PC-3 (cell line): ENCODE results near the gene FOXK1. TPM values are rescaled to one million over a fixed set of nuclear protein-coding genes. Genes with fewer than 3 reads are reported as not detected.

Source experiments
- ATAC-seq: fragments of 200-7000 bp; cut with Tn5 transposase; 2 replicates; pipeline ENCODE4 v1.9.1; 2020; ENCODE audit warnings: mild to moderate bottlenecking, moderate library complexity
- BruUV-seq: library from RNA; stranded (reverse); fragments of 400-500 nt; replicated peaks from 2 replicates; lab custom pipeline; 2021; lab: Mats Ljungman, UMichigan
- CTCF ChIA-PET: fragments of 300-600 bp; sonication (Branson Sonifier 250); formaldehyde crosslinking; loops from one replicate; lab custom pipeline; 2022; ENCODE audit warnings: antibody characterized with exemption; lab: Charles Lee
- POLR2A ChIA-PET: fragments of 300-600 bp; sonication (Branson Sonifier 250); formaldehyde crosslinking; loops from one replicate; lab custom pipeline; 2022; ENCODE audit warnings: antibody characterized with exemption; ENCODE audit not compliant: unreplicated experiment; lab: Charles Lee
- DNase-seq: peaks from one replicate; pipeline ENCODE4 v3.0.0-alpha.2; 2015
- H2AFZ ChIP-seq: fragments of 300-600 bp; sonication (generic); 2 replicates; pipeline ENCODE4 v1.6.0; 2016; ENCODE audit warnings: antibody characterized with exemption, low read length
- H3F3A ChIP-seq: fragments of 300-600 bp; sonication (generic); one replicate; pipeline ENCODE4 v1.6.0; 2017; ENCODE audit warnings: antibody characterized with exemption, low read length, control low read depth, mild to moderate bottlenecking; ENCODE audit not compliant: unreplicated experiment
- H3K27ac ChIP-seq: fragments of 300-600 bp; sonication (generic); 2 replicates; pipeline ENCODE4 v1.5.1; 2016; ENCODE audit warnings: mild to moderate bottlenecking, low read length
- H3K27me3 ChIP-seq: fragments of 300-600 bp; sonication (generic); 2 replicates; pipeline ENCODE4 v1.6.1; 2016; ENCODE audit warnings: low read length, mixed read lengths
- H3K36me3 ChIP-seq: fragments of 300-600 bp; sonication (generic); 2 replicates; pipeline ENCODE4 v1.6.1; 2016; ENCODE audit warnings: low read depth, mixed run types, low read length, mixed read lengths
- H3K4me1 ChIP-seq: fragments of 300-600 bp; sonication (generic); 2 replicates; pipeline ENCODE4 v1.5.1; 2016; ENCODE audit warnings: low read length; ENCODE audit not compliant: insufficient read depth
- H3K4me2 ChIP-seq: fragments of 300-600 bp; sonication (generic); 2 replicates; pipeline ENCODE4 v1.6.0; 2016; ENCODE audit warnings: low read length
- H3K4me3 ChIP-seq: fragments of 300-600 bp; sonication (generic); 2 replicates; pipeline ENCODE4 v1.5.1; 2016; ENCODE audit warnings: mild to moderate bottlenecking, low read length, mixed read lengths
- H3K79me2 ChIP-seq: fragments of 300-600 bp; sonication (generic); 2 replicates; pipeline ENCODE4 v1.6.1; 2017; ENCODE audit warnings: low read length, mixed read lengths
- H3K9ac ChIP-seq: fragments of 300-600 bp; sonication (generic); 2 replicates; pipeline ENCODE4 v1.6.0; 2016; ENCODE audit warnings: mild to moderate bottlenecking, low read length
- H3K9me2 ChIP-seq: fragments of 300-600 bp; sonication (generic); replicated peaks from 2 replicates; pipeline ENCODE4 v1.6.1; 2016; ENCODE audit warnings: mixed run types, low read length, mixed read lengths
- H3K9me3 ChIP-seq: fragments of 300-600 bp; sonication (generic); 2 replicates; pipeline ENCODE4 v1.6.1; 2016; ENCODE audit warnings: low read length, mixed read lengths
- H4K20me1 ChIP-seq: fragments of 300-600 bp; sonication (generic); 2 replicates; pipeline ENCODE4 v1.6.1; 2016; ENCODE audit warnings: low read length, mixed read lengths
- EZH2 ChIP-seq: fragments of 300-600 bp; sonication (generic); IDR thresholded peaks from one replicate; pipeline ENCODE4 v1.6.1; 2017; ENCODE audit warnings: antibody characterized with exemption, mild to moderate bottlenecking, low read length; ENCODE audit not compliant: unreplicated experiment
- EZH2phosphoT487 ChIP-seq: fragments of 300-600 bp; sonication (generic); IDR thresholded peaks from 2 replicates; pipeline ENCODE4 v1.6.1; 2018; ENCODE audit warnings: mild to moderate bottlenecking, antibody characterized with exemption, low read length, borderline replicate concordance
- intact Hi-C: fragments of 100-400 bp; cut with micrococcal nuclease; formaldehyde crosslinking; loops from 2 replicates; pipeline ENCODE4 v1.9.0; 2023
- total RNA-seq: library from RNA; depleted of rRNA; stranded (reverse); fragments of >200 nt; gene quantifications from 2 replicates; pipeline ENCODE4 v1.2.3, GENCODE V29; 2014
- TF ChIP-seq, protein P1 (sequence below): fragments of 300-600 bp; sonication (generic); conservative IDR thresholded peaks from 2 replicates; pipeline ENCODE4 v1.5.1; 2017; ENCODE audit warnings: antibody characterized with exemption, low read depth, mild to moderate bottlenecking, low read length

Gene FOXK1
- total RNA-seq, 1 experiment from 2014 or later, result 13.2 TPM

DNA sequence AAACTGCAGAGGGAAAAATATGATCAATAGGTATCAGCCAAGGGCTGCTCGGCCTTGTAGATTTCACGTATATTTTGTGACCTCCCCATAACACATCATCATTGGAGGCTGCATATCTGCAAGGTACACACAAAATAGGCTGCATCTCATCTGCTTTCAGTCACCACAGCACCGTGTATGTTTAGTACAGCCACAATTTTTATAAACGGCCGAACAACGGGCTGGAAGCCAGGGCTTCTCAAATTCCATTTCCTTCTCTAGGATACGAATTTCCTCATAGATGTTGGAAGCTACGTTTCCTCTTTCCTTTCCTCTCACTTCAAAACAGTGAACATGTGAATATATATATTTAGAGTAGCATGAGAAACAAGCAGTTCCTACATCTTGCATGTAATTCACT, 20.2 kb upstream of the FOXK1 start:
- Histone ChIP-seq H3F3A (no peaks in the 10 kb centered on the region), H3K4me1 (0 out of 2 replicates have a peak, but pooled peaks cover 8% of the 10 kb centered on the region), H3K9me3 (no peaks in the 10 kb centered on the region), H3K79me2 (no peaks in the 10 kb centered on the region), H3K27ac (no peak overlapping the region), H3K36me3 (no peaks in the 10 kb centered on the region), H3K27me3 (no peaks in the 10 kb centered on the region), H2AFZ (peak overlapping the region; percentile 82), H3K4me3 (peak overlapping the region; percentile 46; the same call in 1 of the 2 replicates), H3K9me2 (no peaks in the 10 kb centered on the region), H3K9ac (no peak overlapping the region), H3K4me2 (peak overlapping the region; percentile 65), H4K20me1 (no peaks in the 10 kb centered on the region)
- CTCF ChIA-PET, result interaction anchor here (0.6 kb wide), 1 partner anchor 20 kb away, joined by 9 read pairs; no protein-coding TSS in a partner anchor
- TF ChIP-seq, protein P1, sequence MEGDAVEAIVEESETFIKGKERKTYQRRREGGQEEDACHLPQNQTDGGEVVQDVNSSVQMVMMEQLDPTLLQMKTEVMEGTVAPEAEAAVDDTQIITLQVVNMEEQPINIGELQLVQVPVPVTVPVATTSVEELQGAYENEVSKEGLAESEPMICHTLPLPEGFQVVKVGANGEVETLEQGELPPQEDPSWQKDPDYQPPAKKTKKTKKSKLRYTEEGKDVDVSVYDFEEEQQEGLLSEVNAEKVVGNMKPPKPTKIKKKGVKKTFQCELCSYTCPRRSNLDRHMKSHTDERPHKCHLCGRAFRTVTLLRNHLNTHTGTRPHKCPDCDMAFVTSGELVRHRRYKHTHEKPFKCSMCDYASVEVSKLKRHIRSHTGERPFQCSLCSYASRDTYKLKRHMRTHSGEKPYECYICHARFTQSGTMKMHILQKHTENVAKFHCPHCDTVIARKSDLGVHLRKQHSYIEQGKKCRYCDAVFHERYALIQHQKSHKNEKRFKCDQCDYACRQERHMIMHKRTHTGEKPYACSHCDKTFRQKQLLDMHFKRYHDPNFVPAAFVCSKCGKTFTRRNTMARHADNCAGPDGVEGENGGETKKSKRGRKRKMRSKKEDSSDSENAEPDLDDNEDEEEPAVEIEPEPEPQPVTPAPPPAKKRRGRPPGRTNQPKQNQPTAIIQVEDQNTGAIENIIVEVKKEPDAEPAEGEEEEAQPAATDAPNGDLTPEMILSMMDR, result no peak
- TF ChIP-seq EZH2 (no peak), EZH2phosphoT487 (no peak)
- DNase-seq (peak; percentile 45), ATAC-seq (peak; percentile 80)
- POLR2A ChIA-PET, result no interaction called here
- BruUV-seq, result no TSS peak
- intact Hi-C loops, result no loop called here

DNA sequence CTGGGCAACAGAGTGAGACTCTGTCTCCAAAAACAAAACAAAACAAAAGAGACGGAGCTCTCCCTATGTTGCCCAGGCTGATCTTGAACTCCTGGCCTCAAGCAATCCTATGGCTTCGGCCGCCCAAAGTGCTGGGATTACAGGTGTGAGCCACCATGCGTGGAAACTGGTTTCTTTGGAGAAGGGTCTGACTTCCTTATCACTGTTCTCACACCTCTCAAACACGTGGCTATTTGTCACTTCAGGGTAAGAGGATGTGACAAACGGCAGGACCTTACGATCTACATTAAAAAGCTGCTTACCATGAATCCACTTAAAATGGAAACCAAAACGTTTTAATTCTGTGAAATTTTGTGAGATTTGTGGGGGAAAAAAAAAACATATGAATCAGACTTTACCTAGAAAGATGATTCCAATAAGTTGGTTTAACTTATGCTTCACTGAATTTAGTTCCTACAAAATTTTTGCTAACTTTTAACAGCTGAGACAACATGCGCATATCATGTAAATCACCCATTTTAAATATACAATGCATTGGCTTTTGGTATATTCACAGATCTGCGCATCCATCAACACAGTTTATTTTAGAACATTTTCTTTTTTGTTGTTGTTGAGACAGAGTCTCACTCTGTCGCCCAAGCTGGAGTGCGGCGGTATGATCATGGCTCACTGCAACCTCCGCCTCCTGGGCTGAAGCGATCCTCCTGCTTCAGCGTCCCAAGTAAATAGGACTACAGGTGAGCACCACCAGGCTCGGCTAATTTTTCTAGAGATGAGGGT, 18.7 kb upstream of the FOXK1 start:
- no peaks in the 10 kb centered on the region for H3F3A ChIP-seq
- BruUV-seq, result no TSS peak
- H3K4me3 ChIP-seq, result no peak overlapping the region
- ATAC-seq (no peak), DNase-seq (no peak)
- CTCF ChIA-PET, result no interaction called here
- no peak overlapping the region for H2AFZ ChIP-seq
- H3K4me1 ChIP-seq, result 0 out of 2 replicates have a peak, but pooled peaks cover 8% of the 10 kb centered on the region
- POLR2A ChIA-PET, result no interaction called here
- no peak overlapping the region for H3K4me2 ChIP-seq
- H3K36me3 ChIP-seq, result no peaks in the 10 kb centered on the region
- H3K9me3 ChIP-seq, result no peaks in the 10 kb centered on the region
- H3K27ac ChIP-seq, result no peak overlapping the region
- H3K27me3 ChIP-seq, result no peaks in the 10 kb centered on the region
- intact Hi-C loops, result no loop called here
- TF ChIP-seq EZH2phosphoT487 (no peak), EZH2 (no peak)
- TF ChIP-seq, protein P1, result no peak
- no peaks in the 10 kb centered on the region for H3K9me2 ChIP-seq
- no peak overlapping the region for H3K9ac ChIP-seq
- no peaks in the 10 kb centered on the region for H3K79me2 ChIP-seq
- H4K20me1 ChIP-seq, result no peaks in the 10 kb centered on the region

DNA sequence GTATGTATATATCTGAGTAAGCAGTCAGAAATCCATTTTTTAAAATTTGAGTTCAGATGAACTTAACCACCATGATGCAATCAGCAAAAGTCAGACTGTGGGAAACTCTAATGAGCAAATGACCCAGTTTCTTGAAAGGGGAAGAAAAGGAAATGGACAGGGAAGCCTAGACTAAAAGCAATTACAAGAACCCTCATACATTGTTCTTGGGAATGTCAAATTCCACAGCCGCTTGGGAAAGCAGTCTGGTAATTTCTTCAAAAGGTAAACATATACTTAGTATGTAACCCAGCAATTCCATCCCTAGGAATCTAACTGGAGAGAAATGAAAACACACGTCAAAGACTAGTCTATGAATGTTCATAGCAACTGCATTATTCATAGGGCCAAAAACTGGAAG, 16.4 kb upstream of the FOXK1 start:
- Histone ChIP-seq H3K9ac (no peak overlapping the region), H3K79me2 (no peaks in the 10 kb centered on the region), H3F3A (no peaks in the 10 kb centered on the region), H3K4me2 (no peak overlapping the region), H3K4me3 (no peak overlapping the region), H3K36me3 (no peaks in the 10 kb centered on the region), H3K27ac (no peak overlapping the region), H3K9me2 (no peaks in the 10 kb centered on the region), H3K9me3 (no peaks in the 10 kb centered on the region), H2AFZ (no peak overlapping the region), H3K4me1 (0 out of 2 replicates have a peak, but pooled peaks cover 8% of the 10 kb centered on the region), H4K20me1 (no peaks in the 10 kb centered on the region), H3K27me3 (no peaks in the 10 kb centered on the region)
- ATAC-seq (no peak), DNase-seq (peak; percentile 28)
- no TSS peak for BruUV-seq
- TF ChIP-seq EZH2 (no peak), EZH2phosphoT487 (no peak)
- TF ChIP-seq, protein P1, result no peak
- ChIA-PET CTCF (interaction anchor here (0.6 kb wide), 1 partner anchor 18 kb away, joined by 4 read pairs; no protein-coding TSS in a partner anchor), POLR2A (no interaction called here)
- intact Hi-C loops, result no loop called here
